Measurements from ENCODE around the gene SPATA13.
"Not testable (repeated sequence)": the region's sequence is repeated elsewhere in the genome, so short reads cannot be mapped to it uniquely, and the experiment has no call there.

SPATA13 gene

DNA sequence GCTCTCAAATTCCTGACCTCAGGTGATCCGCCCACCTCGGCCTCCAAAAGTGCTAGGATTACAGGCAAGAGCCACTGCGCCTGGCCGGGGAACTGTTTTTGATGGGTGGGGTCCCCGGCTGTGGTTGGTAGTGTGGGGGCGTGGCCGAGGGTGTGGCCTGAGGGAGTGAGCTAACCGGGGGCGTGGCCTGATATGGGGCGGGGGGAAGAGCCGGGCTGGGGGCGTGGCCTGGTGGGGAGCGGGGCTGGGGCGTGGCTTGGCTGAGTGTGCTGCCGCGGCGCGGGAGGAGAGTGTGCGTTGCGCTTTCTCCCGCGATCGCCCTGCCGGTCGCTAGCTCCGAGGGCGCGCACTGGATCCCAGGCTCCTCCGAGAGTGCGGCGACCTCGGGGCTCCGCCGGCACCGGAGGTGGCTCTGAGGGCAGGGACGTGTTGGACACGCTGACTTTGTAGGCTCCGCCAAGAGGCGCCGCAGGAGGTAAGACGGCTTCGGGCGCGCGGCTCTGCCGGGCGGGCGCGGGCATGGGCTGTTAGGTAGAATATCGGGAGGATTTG lies at the start of gene SPATA13:
Gene SPATA13, plus strand, starts transcription at position 263 of the 552 bp plus-strand sequence. CDS start 62,210 bp downstream, outside the sequence.
- Histone ChIP-seq H3K27ac (ENCODE audit: low read depth, low read length) (peak within 1 kb of the TSS; percentile 29), H3K36me3 (ENCODE audit: insufficient read depth, low read length) (no peaks in the 10 kb centered on the region), H3K27me3 (ENCODE audit: control insufficient read depth in 1 of 2, insufficient read depth in 2 of 2, low read length in 2 of 2) (no peaks in the 10 kb centered on the region), H3K4me3 (ENCODE audit: low read depth in 1 of 2, low read length in 2 of 2) (peak within 1 kb of the TSS; percentile 74 to 75), H3K9me3 (ENCODE audit: low read length) (no peaks in the 10 kb centered on the region), H3K9ac (ENCODE audit: low read length) (peak within 1 kb of the TSS; percentile 37), H3K4me1 (ENCODE audit: insufficient read depth, low read length) (peaks cover 9% of the 10 kb centered on the region)

GRCh38 chr13:24112791-24113190 lies 47.7 kb upstream of the SPATA13 start:
- Histone ChIP-seq H3K9me3 (ENCODE audit: low read length) (no peaks in the 10 kb centered on the region), H3K27ac (ENCODE audit: low read depth, low read length) (no peak overlapping the region), H3K4me3 (ENCODE audit: low read depth in 1 of 2, low read length in 2 of 2) (no peak overlapping the region), H3K27me3 (ENCODE audit: control insufficient read depth in 1 of 2, insufficient read depth in 2 of 2, low read length in 2 of 2) (no peaks in the 10 kb centered on the region), H3K9ac (ENCODE audit: low read length) (no peak overlapping the region), H3K36me3 (ENCODE audit: insufficient read depth, low read length) (no peaks in the 10 kb centered on the region), H3K4me1 (ENCODE audit: insufficient read depth, low read length) (no peaks in the 10 kb centered on the region)

DNA sequence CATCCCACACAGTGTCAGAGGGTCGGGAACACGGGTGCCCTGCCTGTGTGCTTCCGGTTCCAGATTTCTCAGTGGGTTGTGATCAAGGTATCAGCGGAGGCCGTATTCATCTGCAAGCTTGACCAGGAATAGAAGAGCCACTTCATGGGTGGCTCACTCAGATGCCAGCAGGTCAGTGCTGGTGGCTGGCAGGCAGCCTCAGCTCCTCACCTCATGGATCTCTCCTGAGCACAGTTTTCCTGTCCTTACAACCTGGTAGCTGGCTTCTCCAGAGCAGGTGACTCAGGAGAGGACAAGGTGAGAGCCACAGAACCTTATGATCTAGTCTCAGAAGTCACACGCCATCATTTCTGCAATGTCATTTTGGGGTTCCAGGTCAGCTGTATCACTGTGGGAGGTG lies 44.8 kb upstream of the SPATA13 start:
- no peak overlapping the region for H3K9ac ChIP-seq (ENCODE audit: low read length)
- H3K4me1 ChIP-seq (ENCODE audit: insufficient read depth, low read length): peaks cover 12% of the 10 kb centered on the region
- no peak overlapping the region for H3K4me3 ChIP-seq (ENCODE audit: low read depth in 1 of 2, low read length in 2 of 2)
- H3K27me3 ChIP-seq (ENCODE audit: control insufficient read depth in 1 of 2, insufficient read depth in 2 of 2, low read length in 2 of 2): no peaks in the 10 kb centered on the region
- no peaks in the 10 kb centered on the region for H3K36me3 ChIP-seq (ENCODE audit: insufficient read depth, low read length)
- H3K27ac ChIP-seq (ENCODE audit: low read depth, low read length): no peak overlapping the region
- H3K9me3 ChIP-seq (ENCODE audit: low read length): no peaks in the 10 kb centered on the region

- no peak overlapping the region for H3K4me3 ChIP-seq (ENCODE audit: low read depth in 1 of 2, low read length in 2 of 2)
- no peaks in the 10 kb centered on the region for H3K36me3 ChIP-seq (ENCODE audit: insufficient read depth, low read length)
- H3K9ac ChIP-seq (ENCODE audit: low read length): no peak overlapping the region
- no peaks in the 10 kb centered on the region for H3K9me3 ChIP-seq (ENCODE audit: low read length)
- H3K4me1 ChIP-seq (ENCODE audit: insufficient read depth, low read length): peaks cover 12% of the 10 kb centered on the region
- H3K27me3 ChIP-seq (ENCODE audit: control insufficient read depth in 1 of 2, insufficient read depth in 2 of 2, low read length in 2 of 2): no peaks in the 10 kb centered on the region
- H3K27ac ChIP-seq (ENCODE audit: low read depth, low read length): no peak overlapping the region
Observed at GRCh38 chr13:24116131-24116530, 44.4 kb upstream of the SPATA13 start.

DNA sequence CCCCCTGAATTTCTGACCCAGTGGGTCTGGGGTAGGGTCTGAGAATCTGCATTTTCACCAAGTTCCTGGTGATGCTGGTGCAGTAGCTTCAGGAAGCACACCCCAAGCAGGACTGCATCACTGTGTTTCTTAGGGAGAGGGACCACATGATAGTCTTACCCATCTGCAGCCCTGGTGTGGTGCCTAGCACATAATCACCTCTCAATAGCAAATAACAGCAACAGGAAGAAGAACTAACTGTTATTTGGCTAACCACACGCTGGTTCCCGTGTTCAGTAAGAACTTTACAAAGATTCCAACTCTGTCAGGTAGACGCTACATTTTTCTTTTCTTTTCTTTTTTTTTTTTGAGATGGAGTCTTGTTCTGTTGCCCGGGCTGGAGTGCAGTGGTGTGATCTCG lies 41.9 kb upstream of the SPATA13 start:
- Histone ChIP-seq H3K27me3 (ENCODE audit: control insufficient read depth in 1 of 2, insufficient read depth in 2 of 2, low read length in 2 of 2) (no peaks in the 10 kb centered on the region), H3K27ac (ENCODE audit: low read depth, low read length) (no peak overlapping the region), H3K4me1 (ENCODE audit: insufficient read depth, low read length) (peaks cover 12% of the 10 kb centered on the region), H3K9ac (ENCODE audit: low read length) (no peak overlapping the region), H3K4me3 (ENCODE audit: low read depth in 1 of 2, low read length in 2 of 2) (no peak overlapping the region), H3K36me3 (ENCODE audit: insufficient read depth, low read length) (no peaks in the 10 kb centered on the region), H3K9me3 (ENCODE audit: low read length) (no peaks in the 10 kb centered on the region)

- Histone ChIP-seq H3K4me3 (ENCODE audit: low read depth in 1 of 2, low read length in 2 of 2) (no peak overlapping the region), H3K4me1 (ENCODE audit: insufficient read depth, low read length) (peaks cover 12% of the 10 kb centered on the region), H3K36me3 (ENCODE audit: insufficient read depth, low read length) (no peaks in the 10 kb centered on the region), H3K27me3 (ENCODE audit: control insufficient read depth in 1 of 2, insufficient read depth in 2 of 2, low read length in 2 of 2) (no peaks in the 10 kb centered on the region), H3K9ac (ENCODE audit: low read length) (no peak overlapping the region), H3K9me3 (ENCODE audit: low read length) (no peaks in the 10 kb centered on the region), H3K27ac (ENCODE audit: low read depth, low read length) (no peak overlapping the region)
Observed at GRCh38 chr13:24119626-24120508, 40.7 kb upstream of the SPATA13 start.

DNA sequence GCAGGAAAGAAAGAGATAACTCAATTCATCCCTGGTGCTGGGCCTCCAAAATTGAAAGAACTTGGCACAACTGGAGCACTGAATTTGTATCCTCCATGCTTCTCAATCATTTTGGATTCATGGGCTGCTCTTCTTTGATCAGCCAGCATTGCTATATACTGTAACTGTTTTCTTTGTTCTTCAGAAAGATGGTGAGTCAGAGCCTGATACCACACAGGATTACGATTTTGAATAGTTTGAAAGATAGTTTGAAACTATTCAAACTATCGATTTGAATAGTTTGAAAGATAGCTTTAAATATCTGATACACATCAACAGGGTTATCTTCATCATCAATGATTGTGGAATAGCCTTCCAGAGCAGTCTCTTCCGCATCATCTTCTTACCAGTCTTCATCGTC lies 38.5 kb upstream of the SPATA13 start:
- H3K9ac ChIP-seq (ENCODE audit: low read length); H3K4me3 ChIP-seq (ENCODE audit: low read depth in 1 of 2, low read length in 2 of 2); H3K27ac ChIP-seq (ENCODE audit: low read depth, low read length); H3K36me3 ChIP-seq (ENCODE audit: insufficient read depth, low read length); H3K27me3 ChIP-seq (ENCODE audit: control insufficient read depth in 1 of 2, insufficient read depth in 2 of 2, low read length in 2 of 2); H3K9me3 ChIP-seq (ENCODE audit: low read length): not testable (repeated sequence)
- H3K4me1 ChIP-seq (ENCODE audit: insufficient read depth, low read length): peaks cover 12% of the 10 kb centered on the region

DNA sequence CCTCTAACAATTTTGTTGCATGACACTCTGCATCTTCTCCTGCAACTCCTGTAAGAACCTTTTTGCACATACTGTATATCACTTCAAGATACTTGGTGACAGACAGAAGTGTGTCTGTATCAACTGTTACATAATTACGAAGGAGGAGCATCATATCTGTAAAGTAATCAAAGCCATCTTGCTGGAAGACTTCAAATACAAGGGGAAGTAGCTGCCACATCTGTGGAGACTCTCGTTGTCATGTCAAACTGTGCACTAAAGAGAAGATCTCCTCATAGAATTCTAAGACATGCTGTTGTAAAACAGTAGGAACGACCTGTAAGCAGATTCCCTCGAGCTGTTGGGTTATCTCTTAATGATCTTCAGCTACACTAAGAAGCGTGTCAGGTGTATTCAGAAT lies 38.0 kb upstream of the SPATA13 start:
- Histone ChIP-seq H3K36me3 (ENCODE audit: insufficient read depth, low read length) (no peaks in the 10 kb centered on the region), H3K4me3 (ENCODE audit: low read depth in 1 of 2, low read length in 2 of 2) (no peak overlapping the region), H3K4me1 (ENCODE audit: insufficient read depth, low read length) (peaks cover 12% of the 10 kb centered on the region), H3K27ac (ENCODE audit: low read depth, low read length) (no peak overlapping the region), H3K9ac (ENCODE audit: low read length) (no peak overlapping the region), H3K27me3 (ENCODE audit: control insufficient read depth in 1 of 2, insufficient read depth in 2 of 2, low read length in 2 of 2) (no peaks in the 10 kb centered on the region), H3K9me3 (ENCODE audit: low read length) (no peaks in the 10 kb centered on the region)

- peaks cover 12% of the 10 kb centered on the region for H3K4me1 ChIP-seq (ENCODE audit: insufficient read depth, low read length)
- no peak overlapping the region for H3K9ac ChIP-seq (ENCODE audit: low read length)
- H3K36me3 ChIP-seq (ENCODE audit: insufficient read depth, low read length): no peaks in the 10 kb centered on the region
- no peaks in the 10 kb centered on the region for H3K9me3 ChIP-seq (ENCODE audit: low read length)
- H3K27me3 ChIP-seq (ENCODE audit: control insufficient read depth in 1 of 2, insufficient read depth in 2 of 2, low read length in 2 of 2): no peaks in the 10 kb centered on the region
- no peak overlapping the region for H3K4me3 ChIP-seq (ENCODE audit: low read depth in 1 of 2, low read length in 2 of 2)
- H3K27ac ChIP-seq (ENCODE audit: low read depth, low read length): no peak overlapping the region
Observed at GRCh38 chr13:24123761-24124160, 36.8 kb upstream of the SPATA13 start.

GRCh38 chr13:24124789-24125476 lies 35.6 kb upstream of the SPATA13 start:
- Histone ChIP-seq H3K27ac (ENCODE audit: low read depth, low read length) (no peak overlapping the region), H3K36me3 (ENCODE audit: insufficient read depth, low read length) (no peaks in the 10 kb centered on the region), H3K9me3 (ENCODE audit: low read length) (no peaks in the 10 kb centered on the region), H3K9ac (ENCODE audit: low read length) (no peak overlapping the region), H3K4me1 (ENCODE audit: insufficient read depth, low read length) (peaks cover 7% of the 10 kb centered on the region), H3K27me3 (ENCODE audit: control insufficient read depth in 1 of 2, insufficient read depth in 2 of 2, low read length in 2 of 2) (no peaks in the 10 kb centered on the region), H3K4me3 (ENCODE audit: low read depth in 1 of 2, low read length in 2 of 2) (no peak overlapping the region)

GRCh38 chr13:24127116-24127631 lies 33.3 kb upstream of the SPATA13 start:
- H3K27me3 ChIP-seq (ENCODE audit: control insufficient read depth in 1 of 2, insufficient read depth in 2 of 2, low read length in 2 of 2): no peaks in the 10 kb centered on the region
- H3K36me3 ChIP-seq (ENCODE audit: insufficient read depth, low read length): no peaks in the 10 kb centered on the region
- H3K4me1 ChIP-seq (ENCODE audit: insufficient read depth, low read length): no peaks in the 10 kb centered on the region
- no peak overlapping the region for H3K9ac ChIP-seq (ENCODE audit: low read length)
- H3K4me3 ChIP-seq (ENCODE audit: low read depth in 1 of 2, low read length in 2 of 2): no peak overlapping the region
- peaks cover 7% of the 10 kb centered on the region for H3K9me3 ChIP-seq (ENCODE audit: low read length)
- no peak overlapping the region for H3K27ac ChIP-seq (ENCODE audit: low read depth, low read length)
